Upper lobe of right lung (tissue), 1 donor: ENCODE results near the gene TARBP1. TPM values are rescaled to one million over a fixed set of nuclear protein-coding genes. Genes with fewer than 3 reads are reported as not detected.

Experiments used
- ATAC-seq: fragments of 200-7000 bp; cut with Tn5 transposase; one replicate; pipeline ENCODE4 v1.9.1; 2020; ENCODE audit warnings: mild to moderate bottlenecking, moderate library complexity
- DNase-seq: peaks from one replicate; pipeline ENCODE4 v3.0.0-alpha.2; 2020
- H3K27ac ChIP-seq: fragments of 200-600 bp; one replicate; pipeline ENCODE4 v1.8.0; 2022
- H3K27me3 ChIP-seq: fragments of 200-600 bp; one replicate; pipeline ENCODE4 v1.8.0; 2022; ENCODE audit warnings: mild to moderate bottlenecking
- H3K36me3 ChIP-seq: fragments of 200-600 bp; one replicate; pipeline ENCODE4 v1.8.0; 2022
- H3K4me1 ChIP-seq: fragments of 200-600 bp; one replicate; pipeline ENCODE4 v1.8.0; 2022
- H3K4me3 ChIP-seq: fragments of 200-600 bp; one replicate; pipeline ENCODE4 v1.8.0; 2022; ENCODE audit warnings: mild to moderate bottlenecking
- H3K9me3 ChIP-seq: fragments of 200-600 bp; one replicate; pipeline ENCODE4 v1.8.0; 2022
- intact Hi-C: fragments of 100-400 bp; cut with DNase I; formaldehyde crosslinking; loops from one replicate; pipeline ENCODE4 v1.11.0; 2022
- total RNA-seq: library from RNA; stranded (reverse); fragmentation: NEBNext Ultra II Directional; extraction: Animal tissue kit (Norgen Biotek cat#: 25700); gene quantifications from one replicate; pipeline ENCODE4 v1.2.1, GENCODE V29; 2021
- TF ChIP-seq, protein P1 (sequence below): fragments of 200-600 bp; IDR thresholded peaks from one replicate; pipeline ENCODE4 v1.8.0; 2022; ENCODE audit warnings: antibody characterized with exemption
- donor health status: DM: no; HTN: yes; CAD: no; lungs with severe emphysema.

TARBP1 gene
- total RNA-seq, 1 donor from 2014 or later: 18.3 TPM

DNA sequence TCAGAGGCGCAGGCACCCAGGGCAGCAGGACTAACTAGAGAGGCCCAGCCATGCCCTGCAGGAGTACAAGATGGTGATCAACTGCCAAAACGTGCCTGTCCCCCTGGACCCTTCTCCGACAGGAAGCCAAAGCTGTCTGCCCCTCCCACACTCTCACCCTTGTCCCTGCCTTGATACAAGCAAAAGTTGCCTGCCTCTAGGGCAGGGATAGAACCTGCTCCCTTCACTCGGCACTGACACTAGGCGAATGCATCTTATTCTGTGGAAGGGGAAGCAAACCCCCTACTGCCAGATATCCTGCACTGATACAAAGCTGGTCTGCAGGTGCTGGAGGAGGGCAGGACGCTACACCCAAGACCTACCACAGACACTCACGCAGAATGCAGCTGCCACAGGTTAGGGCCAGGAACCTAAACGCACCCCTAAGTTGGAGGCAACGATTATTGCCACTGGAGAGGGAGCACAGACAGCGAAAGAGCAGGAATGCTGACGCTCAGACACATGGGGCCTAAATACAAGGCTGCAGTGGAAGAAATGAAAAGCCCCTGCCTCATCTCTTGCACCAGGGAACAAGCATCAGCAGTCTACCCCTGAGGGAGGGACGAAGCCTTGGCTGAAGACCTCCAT is 3.7 kb downstream of the TARBP1 start:
- Histone ChIP-seq H3K9me3 (no peaks in the 10 kb centered on the region), H3K4me1 (peaks cover 25% of the 10 kb centered on the region), H3K27me3 (no peaks in the 10 kb centered on the region), H3K36me3 (no peaks in the 10 kb centered on the region), H3K4me3 (no peak overlapping the region), H3K27ac (no peak overlapping the region)
- TF ChIP-seq, protein P1, sequence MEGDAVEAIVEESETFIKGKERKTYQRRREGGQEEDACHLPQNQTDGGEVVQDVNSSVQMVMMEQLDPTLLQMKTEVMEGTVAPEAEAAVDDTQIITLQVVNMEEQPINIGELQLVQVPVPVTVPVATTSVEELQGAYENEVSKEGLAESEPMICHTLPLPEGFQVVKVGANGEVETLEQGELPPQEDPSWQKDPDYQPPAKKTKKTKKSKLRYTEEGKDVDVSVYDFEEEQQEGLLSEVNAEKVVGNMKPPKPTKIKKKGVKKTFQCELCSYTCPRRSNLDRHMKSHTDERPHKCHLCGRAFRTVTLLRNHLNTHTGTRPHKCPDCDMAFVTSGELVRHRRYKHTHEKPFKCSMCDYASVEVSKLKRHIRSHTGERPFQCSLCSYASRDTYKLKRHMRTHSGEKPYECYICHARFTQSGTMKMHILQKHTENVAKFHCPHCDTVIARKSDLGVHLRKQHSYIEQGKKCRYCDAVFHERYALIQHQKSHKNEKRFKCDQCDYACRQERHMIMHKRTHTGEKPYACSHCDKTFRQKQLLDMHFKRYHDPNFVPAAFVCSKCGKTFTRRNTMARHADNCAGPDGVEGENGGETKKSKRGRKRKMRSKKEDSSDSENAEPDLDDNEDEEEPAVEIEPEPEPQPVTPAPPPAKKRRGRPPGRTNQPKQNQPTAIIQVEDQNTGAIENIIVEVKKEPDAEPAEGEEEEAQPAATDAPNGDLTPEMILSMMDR: no peak
- ATAC-seq (no peak), DNase-seq (no peak)
- intact Hi-C loops: no loop called here

DNA sequence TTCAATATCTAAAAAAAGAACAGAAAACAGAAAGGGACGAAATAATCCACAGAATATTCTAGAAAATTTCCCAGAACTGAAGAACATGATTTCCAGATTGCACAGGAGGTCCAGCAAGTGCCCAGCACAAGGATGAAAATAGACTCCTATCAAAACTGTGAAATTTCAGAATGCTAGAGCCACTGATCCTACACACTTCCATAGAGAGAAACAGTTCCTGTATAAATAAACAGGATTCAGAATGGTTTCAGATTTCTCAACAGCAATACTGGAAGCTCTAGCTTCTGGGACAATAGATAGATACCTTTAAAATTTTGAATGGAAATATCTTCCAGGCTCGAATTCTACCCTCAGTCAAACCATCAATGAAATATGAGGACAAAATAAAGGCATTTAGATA is 4.6 kb downstream of the TARBP1 start:
- ATAC-seq (no peak), DNase-seq (no peak)
- no peaks in the 10 kb centered on the region for H3K36me3 ChIP-seq

DNA sequence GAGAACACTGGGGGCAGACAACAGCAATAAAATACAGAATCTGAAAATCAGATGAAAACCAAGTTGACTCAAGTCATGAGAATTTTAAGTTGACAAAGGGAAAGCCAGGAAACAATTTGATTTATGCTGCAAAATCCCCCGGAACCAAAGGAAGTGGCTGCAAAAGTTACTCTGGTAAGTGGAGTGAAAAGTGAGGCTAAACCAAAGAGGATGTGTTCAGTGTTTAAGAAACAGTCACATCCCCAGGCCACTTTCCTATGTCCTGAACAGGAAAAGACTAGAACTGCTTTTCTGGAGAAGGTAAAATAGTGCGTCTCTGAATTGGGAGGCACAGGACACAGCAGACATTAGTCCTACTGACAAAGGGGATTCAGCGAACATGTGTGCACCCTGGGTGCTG is 5.9 kb downstream of the TARBP1 start:
- H3K27ac ChIP-seq: no peak overlapping the region

More for the DNA sequence above, 4.6 kb downstream of the TARBP1 start:
- H3K27ac ChIP-seq: no peak overlapping the region
- no peaks in the 10 kb centered on the region for H3K27me3 ChIP-seq
- TF ChIP-seq, protein P1: no peak
- no peak overlapping the region for H3K4me3 ChIP-seq
- H3K4me1 ChIP-seq: peaks cover 25% of the 10 kb centered on the region
- intact Hi-C loops: no loop called here
- H3K9me3 ChIP-seq: no peaks in the 10 kb centered on the region

DNA sequence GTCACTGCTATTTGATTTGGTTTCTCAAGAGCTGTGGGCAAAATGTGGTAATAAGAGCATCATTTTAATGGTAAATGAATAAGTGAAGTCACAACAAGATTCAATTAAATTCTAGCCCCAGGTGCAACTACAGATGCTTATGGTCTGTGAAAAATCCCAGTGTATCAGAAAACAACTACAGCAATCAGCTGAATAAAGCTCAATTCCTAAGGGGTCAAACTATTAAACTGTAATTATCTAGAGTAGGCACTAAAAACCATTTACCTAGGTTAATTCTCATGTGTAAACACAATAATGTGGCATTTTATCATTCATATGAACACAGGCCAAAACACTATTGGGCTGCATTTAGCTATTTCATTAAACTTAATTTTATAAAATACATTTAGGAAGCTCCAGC is 9.6 kb downstream of the TARBP1 start:
- Histone ChIP-seq H3K4me3 (no peak overlapping the region), H3K9me3 (no peaks in the 10 kb centered on the region), H3K27ac (no peak overlapping the region), H3K4me1 (no peaks in the 10 kb centered on the region), H3K27me3 (no peaks in the 10 kb centered on the region), H3K36me3 (peaks cover 9% of the 10 kb centered on the region)
- DNase-seq (no peak), ATAC-seq (no peak)
- TF ChIP-seq, protein P1: no peak
- intact Hi-C loops: no loop called here

More for the DNA sequence above, 5.9 kb downstream of the TARBP1 start:
- intact Hi-C loops: no loop called here
- H3K9me3 ChIP-seq: no peaks in the 10 kb centered on the region
- H3K27me3 ChIP-seq: no peaks in the 10 kb centered on the region
- no peaks in the 10 kb centered on the region for H3K36me3 ChIP-seq
- TF ChIP-seq, protein P1: no peak
- ATAC-seq (no peak), DNase-seq (no peak)
- no peak overlapping the region for H3K4me3 ChIP-seq
- peaks cover 25% of the 10 kb centered on the region for H3K4me1 ChIP-seq

DNA sequence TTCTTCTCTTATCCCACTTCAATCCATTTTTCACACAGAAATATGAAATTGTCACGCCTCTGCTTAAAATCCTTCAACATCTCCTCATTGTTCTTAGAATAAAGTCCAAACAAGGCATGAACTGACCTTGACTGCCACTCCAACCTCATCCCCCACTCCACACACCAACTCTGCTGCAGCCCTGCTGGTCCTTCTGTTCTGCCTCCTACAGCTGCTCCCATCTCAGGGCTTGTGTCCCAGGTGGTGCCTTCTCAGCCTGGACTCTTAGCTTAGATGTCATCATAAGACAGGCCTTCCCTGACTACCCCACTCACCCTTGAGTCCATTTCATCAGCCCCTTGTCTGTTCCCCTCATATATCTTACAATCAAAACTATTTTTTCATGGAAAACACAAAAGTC is 10.4 kb downstream of the TARBP1 start:
- TF ChIP-seq, protein P1: no peak
- Histone ChIP-seq H3K36me3 (peaks cover 12% of the 10 kb centered on the region), H3K27me3 (no peaks in the 10 kb centered on the region), H3K4me3 (no peak overlapping the region), H3K9me3 (no peaks in the 10 kb centered on the region), H3K4me1 (no peaks in the 10 kb centered on the region), H3K27ac (no peak overlapping the region)
- no peak for DNase-seq
- ATAC-seq: no peak
- intact Hi-C loops: no loop called here

DNA sequence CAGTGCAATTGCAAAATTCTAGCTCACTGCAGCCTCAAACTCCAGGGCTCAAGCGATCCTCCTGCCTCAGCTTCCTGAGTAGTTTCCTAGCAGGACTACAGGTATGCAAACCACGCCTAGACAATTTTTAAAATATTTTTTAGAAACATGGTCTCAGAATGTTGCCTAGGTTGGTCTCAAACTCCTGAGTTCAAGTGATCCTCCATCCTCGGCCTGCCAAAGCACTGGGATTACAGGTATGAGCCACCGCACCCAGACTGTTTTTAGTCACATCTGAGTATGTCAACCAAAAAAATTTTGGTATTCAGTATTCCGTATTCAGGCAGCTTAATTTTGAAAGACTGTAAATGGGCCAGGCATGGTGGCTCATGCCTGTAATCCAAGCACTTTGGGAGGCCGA is 11.2 kb downstream of the TARBP1 start:
- Histone ChIP-seq H3K27me3 (no peaks in the 10 kb centered on the region), H3K36me3 (peaks cover 17% of the 10 kb centered on the region), H3K4me1 (no peaks in the 10 kb centered on the region), H3K4me3 (no peak overlapping the region), H3K27ac (no peak overlapping the region), H3K9me3 (no peaks in the 10 kb centered on the region)
- intact Hi-C loops: no loop called here
- no peak for ATAC-seq
- TF ChIP-seq, protein P1: no peak
- no peak for DNase-seq
